ENCODE data around the gene RASA2. TPM values are rescaled to one million over a fixed set of nuclear protein-coding genes. Genes with fewer than 3 reads are reported as not detected.
"Not testable (repeated sequence)": the region's sequence is repeated elsewhere in the genome, so short reads cannot be mapped to it uniquely, and the experiment has no call there.

RASA2 gene
- total RNA-seq, 1 experiment from 2014 or later = 2.4 TPM

DNA sequence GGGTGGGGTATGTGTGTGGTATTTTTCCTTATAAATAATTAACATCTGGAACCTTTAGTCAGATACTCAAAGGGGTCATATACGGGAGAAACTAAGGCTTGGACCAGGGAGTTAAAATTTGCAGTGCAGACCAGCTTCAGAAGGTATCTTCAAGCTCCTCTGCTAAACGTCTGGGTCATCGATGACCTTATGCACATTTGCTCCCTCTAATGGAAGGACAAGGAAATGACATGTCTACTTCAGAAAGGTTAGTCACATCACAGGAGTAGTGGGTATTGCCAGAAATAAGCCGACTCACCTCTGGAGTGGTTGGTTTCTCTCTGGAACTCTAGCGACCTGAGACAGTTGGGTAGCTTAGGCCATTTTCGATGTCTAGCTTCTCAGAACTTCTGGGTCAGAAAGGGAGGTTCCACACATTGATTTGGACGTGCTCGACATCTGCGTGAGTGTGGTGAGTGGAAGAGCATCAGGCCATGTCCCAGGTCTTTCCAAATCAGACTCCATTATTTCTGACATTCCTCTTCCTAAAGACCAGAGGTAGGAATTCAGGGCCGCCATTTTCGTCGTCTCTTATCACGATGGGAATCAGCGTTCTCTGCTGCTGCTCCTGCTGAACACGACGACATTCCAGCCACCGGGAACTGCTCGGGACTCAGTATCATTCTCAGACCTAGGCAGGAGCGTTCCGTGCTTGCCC is 31.8 kb upstream of the RASA2 start:
- DNase-seq (ENCODE audit: low read depth) = peak; percentile 65
- in situ Hi-C loops (cut with HindIII; ENCODE audit: low pct_unique_long_range_greater_than_20kb, low sequenced_read_pairs) = no loop called here

DNA sequence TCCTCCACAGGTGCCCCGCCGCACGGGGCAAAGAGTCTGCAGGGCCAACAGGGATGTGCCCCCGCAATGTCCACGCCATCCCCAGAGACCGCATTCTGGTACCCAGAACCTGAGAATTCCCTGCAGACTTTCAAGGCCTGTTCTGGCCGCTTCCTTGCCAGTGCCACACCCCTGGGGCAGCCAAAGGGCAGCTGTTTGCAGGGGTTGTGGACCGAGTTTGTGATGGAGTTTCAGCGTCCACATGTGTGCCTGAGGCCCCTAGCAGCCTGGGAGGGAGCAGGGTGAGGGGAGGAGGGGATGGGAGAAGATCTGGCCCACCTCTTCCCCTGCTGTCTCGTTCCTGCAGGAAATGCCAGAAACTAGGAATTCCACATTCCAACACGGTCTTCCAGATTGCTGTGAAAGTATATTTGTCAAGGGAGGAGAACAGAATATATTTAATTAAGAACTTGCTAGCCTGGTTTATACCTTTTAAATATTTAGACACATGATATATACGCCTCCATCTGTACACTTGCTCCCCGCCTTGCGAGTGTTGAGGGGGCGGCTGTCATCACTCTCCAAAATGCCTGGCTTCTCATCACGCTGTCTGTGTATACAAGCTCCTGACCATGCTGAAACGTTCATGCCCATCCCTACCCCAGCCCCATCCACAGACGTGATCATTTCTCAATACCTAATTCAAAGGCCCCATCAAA is 31.1 kb upstream of the RASA2 start:
- in situ Hi-C loops (cut with HindIII; ENCODE audit: low pct_unique_long_range_greater_than_20kb, low sequenced_read_pairs) = no loop called here
- DNase-seq (ENCODE audit: low read depth) = no peak

DNA sequence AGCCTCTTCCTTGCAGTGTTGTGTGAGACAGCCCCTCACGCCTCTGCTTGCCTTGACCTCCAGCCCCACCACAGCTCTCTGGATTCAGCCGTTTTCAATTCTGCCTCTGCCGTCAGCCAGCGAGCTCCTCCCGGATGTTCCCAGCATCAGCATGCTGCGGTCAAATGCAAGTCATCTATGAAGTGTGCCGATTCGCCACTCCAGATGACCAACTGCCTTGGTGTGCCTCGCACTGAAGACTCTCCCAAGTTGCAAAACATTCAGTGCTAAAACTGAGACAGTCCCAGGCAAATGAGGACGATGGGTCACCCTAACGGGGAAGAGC is 30.6 kb upstream of the RASA2 start:
- in situ Hi-C loops (cut with HindIII; ENCODE audit: low pct_unique_long_range_greater_than_20kb, low sequenced_read_pairs) = no loop called here
- no peak for DNase-seq (ENCODE audit: low read depth)

DNA sequence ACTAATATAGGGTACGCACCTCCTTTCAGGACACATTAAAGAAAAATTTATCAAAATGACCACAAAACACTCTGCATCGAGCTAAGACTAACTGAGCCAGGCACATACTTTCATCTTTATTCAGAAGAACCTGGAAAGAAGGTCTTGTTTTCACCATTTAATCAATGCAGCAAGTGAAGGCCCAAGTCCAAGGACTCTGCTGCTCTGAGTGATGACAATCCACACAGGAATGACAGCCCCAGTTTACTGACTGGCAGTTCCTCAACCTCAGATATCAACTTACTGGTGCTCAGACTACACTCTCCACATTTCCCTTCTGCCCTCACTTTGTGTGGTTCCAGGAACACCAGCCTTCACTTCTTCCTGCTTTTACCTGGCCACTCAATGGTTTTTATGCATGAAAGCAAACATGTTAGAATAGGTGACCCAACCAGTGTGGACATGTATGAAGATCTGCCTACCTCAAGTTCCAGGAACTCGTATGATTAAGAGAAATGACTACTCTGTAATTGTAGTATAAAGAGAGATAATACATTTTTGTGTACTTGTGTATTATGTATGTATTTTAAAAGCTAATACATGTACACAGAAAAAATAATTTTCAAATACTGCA is 29.1 kb upstream of the RASA2 start:
- DNase-seq (ENCODE audit: low read depth) = no peak
- in situ Hi-C loops (cut with HindIII; ENCODE audit: low pct_unique_long_range_greater_than_20kb, low sequenced_read_pairs) = no loop called here

DNA sequence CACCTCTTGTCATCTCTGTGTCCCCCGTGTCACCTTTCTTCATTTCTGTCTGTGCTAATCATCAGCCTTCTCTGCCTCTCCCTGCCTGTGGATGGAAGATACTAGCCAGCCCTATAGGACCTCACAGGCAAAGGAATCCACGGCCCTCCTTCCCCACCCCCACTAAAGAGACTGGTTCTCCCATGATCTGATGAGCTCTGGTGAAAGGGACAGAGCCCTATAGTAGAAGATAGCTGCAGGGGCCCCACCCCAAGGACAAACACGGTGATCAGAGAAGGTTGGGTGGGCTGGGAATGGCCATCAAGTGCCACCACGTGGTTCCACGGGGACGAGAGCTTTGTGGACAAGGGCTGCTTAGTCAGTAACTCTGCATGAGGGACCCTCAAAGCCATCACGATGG is 27.8 kb upstream of the RASA2 start:
- no peak for DNase-seq (ENCODE audit: low read depth)
- in situ Hi-C loops (cut with HindIII; ENCODE audit: low pct_unique_long_range_greater_than_20kb, low sequenced_read_pairs) = no loop called here

DNA sequence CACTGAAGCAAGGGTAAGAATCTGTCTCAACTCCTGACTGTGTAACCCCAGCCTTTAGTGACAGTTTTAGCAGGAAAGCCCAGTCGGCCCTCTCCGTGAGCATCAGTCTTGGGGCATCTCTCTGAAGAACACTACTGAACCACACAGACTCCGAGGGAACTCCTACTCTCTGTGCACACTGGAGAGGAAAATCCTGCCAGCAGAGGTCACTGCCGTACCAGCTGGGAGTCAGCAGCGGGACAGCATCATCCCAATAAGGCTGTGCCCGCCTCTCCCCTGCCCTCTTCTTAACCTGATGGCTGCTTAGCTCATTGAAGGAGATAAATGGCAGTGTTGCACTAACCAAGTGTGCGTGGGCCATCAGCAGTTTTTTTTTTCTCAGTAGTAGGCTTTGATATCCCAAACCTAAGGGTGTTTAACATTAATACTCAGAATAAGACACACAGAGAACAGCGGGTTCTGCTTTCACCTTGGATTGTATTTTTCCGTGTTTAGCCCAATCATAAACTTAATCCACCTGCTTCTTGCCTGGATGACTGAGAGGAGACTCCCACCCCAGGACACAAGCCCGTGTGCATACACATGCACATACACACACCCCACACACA is 26.6 kb upstream of the RASA2 start:
- DNase-seq (ENCODE audit: low read depth) = peak; percentile 66
- in situ Hi-C loops (cut with HindIII; ENCODE audit: low pct_unique_long_range_greater_than_20kb, low sequenced_read_pairs) = no loop called here

DNA sequence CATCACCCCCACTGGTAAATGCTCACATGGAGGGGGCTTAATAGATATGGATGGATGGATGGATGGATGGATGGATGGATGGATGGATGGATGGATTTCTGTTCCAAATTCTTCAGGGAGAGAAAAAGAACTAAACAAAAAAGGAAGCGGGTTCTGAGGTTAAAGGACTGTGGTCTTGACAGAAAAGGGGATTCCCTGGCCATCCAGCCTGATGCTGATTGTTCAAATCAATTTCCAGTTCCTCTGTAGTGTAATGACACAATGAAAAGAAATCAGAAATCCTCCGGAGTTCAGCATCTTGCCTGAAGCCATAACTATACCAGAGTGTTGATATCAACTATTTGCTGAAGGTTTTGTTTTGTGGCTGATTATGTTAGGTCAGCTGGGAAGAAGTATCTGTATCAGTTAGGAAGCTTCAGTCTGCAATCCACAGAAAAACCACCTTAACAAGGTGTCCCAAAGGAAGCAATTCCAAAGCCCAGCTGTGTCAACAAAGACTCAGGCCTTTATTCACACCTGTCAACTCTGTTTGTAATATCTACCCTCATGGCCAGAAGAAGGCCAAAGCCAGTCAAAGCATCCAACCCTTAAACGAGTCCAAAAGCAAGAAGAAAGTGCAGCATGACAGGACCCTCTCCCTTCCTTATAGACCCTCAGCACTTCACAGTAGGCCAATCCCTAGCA is 24.5 kb upstream of the RASA2 start:
- in situ Hi-C loops (cut with HindIII; ENCODE audit: low pct_unique_long_range_greater_than_20kb, low sequenced_read_pairs) = no loop called here
- no peak for DNase-seq (ENCODE audit: low read depth)

DNA sequence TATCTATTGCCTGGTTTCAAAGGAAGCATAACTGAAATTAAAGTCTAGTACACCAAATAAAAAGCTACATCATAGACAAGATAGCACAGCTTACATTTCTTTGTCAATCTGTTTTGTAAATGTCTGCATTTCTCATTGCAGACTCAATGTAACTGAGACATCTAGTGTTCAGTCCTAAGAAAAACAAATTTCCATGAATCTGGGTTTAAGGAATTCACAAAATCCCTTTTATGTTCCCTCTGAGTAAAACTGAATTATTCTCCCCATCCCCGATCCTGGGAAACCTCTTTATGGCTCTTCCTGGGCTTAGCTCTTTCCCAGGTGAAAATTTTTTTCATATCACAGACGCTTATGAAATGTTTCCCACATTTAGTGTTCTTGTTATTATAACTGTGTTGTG is 21.6 kb upstream of the RASA2 start:
- in situ Hi-C loops (cut with HindIII; ENCODE audit: low pct_unique_long_range_greater_than_20kb, low sequenced_read_pairs) = no loop called here
- no peak for DNase-seq (ENCODE audit: low read depth)

DNA sequence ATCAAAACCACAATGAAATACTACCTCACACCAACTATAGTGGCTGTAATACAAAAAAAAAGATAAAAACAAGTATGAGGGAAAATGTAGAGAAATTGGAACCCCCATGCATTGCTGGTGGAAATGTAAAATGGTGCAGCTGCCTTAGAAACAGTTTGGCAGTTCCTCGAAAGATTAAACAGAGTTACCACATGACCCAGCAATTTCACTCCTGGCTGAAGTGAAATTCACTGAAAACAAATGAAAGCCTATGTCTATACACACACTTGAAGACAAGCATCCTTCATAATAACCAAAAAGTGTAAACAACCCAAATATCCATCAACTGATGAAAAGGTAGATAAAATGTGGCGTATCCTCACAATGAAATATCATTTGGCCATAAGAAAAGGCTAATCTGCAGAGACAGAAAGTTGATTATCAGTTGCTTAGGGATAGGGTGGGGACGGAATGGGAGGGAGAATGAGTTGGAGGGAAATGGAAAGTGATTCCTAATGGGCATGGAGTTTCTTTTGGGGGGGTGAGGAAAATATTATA is 20.1 kb upstream of the RASA2 start:
- in situ Hi-C loops (cut with HindIII; ENCODE audit: low pct_unique_long_range_greater_than_20kb, low sequenced_read_pairs) = no loop called here

DNA sequence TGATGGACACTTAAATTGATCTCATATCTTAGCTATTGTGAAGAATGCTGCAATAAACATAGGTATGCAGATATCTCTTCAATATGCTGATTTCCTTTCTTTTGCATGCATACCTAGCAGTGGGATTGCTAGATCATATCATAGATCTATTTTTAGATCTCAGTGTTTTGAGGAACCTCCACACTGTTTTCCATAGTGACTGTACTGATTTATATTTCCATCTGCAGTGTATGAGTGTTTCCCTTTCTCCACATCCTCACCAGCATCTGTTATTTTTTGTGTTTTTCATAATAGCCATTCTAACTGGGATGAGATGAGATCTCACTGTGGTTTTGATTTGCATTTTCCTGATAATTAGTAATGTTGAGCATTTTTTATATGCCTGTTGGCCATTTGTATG is 17.1 kb upstream of the RASA2 start:
- in situ Hi-C loops (cut with HindIII; ENCODE audit: low pct_unique_long_range_greater_than_20kb, low sequenced_read_pairs) = no loop called here
- no peak for DNase-seq (ENCODE audit: low read depth)

More for the DNA sequence above, 20.1 kb upstream of the RASA2 start:
- no peak for DNase-seq (ENCODE audit: low read depth)

DNA sequence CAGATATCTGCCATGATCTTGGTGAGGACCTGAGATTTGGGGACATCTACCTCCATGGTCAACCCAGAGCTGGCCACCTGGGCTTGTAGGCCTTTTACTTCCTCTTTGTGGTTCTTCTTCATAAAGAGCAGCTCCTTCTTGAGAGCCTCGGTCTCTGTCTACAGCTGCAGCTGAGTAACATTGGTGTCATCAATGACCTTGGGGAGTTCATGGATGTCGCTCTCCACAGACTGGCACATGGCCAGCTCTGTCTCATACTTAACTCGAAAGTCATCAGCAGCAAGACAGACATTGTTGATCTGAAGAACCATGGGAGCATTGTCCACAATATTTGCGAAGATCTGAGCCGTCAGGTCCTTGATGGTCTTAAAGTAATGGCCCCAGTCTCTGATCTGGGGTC is 15.7 kb upstream of the RASA2 start:
- no peak for DNase-seq (ENCODE audit: low read depth)
- in situ Hi-C loops (cut with HindIII; ENCODE audit: low pct_unique_long_range_greater_than_20kb, low sequenced_read_pairs) = no loop called here

DNA sequence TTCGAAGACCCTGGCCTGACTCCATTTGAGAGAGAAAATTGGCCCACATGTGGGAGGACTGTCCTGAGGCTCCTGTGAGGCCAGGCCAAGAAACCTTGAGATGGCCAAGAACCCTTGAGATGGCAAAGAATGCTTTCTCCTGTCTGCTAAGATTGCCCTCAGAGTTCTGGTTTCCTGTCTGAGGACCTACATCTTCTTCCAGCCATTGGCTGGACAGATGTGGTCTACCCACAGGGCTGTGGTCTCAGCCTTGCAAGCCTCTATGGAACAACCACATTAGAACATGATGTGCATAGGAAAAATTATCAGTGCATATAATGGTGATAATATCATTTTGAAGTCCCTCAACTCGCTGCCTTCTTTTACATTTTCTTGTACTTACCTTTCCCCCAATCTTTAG is 10.8 kb upstream of the RASA2 start:
- DNase-seq (ENCODE audit: low read depth) = no peak
- in situ Hi-C loops (cut with HindIII; ENCODE audit: low pct_unique_long_range_greater_than_20kb, low sequenced_read_pairs) = no loop called here

DNA sequence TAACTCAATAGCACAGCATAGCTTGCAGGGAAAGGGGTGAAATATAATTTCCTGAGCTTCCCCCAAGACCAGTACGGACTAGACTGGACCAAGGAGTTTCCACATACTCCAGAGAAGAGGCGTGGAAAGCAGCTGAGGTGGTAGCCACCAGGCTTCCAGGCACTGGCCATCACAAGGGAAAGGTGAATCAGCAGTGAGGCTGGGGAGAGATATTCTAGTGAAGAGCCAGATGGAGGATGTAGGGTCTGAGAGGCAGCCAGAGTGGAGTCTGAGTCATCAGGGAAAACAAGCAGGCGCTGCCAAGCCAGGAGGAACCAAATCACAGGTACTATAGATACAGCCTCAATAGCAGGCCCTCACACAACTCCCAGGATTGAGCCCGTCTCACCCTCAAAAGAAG is 9.6 kb upstream of the RASA2 start:
- in situ Hi-C loops (cut with HindIII; ENCODE audit: low pct_unique_long_range_greater_than_20kb, low sequenced_read_pairs) = no loop called here
- peak; percentile 68 for DNase-seq (ENCODE audit: low read depth)

DNA sequence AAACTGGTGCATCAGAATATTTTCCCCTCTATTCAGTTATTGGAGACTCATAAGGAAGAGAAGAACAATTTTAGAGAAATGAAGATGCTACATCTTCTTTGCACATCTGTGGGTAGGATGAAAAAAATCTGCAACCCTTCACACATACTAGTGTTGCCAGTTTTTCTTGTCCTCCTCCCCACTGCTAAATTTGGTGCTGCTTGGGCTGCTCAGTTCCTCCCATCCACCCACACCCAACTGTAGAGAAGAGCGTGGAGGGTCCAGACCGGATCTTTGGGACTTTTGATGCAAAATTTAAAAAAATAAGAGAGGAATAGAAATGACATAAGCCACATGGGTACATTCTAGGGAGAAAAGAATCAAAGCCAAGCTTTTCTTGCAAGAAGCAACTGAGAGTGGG is 8.7 kb upstream of the RASA2 start:
- no peak for DNase-seq (ENCODE audit: low read depth)
- in situ Hi-C loops (cut with HindIII; ENCODE audit: low pct_unique_long_range_greater_than_20kb, low sequenced_read_pairs) = no loop called here

DNA sequence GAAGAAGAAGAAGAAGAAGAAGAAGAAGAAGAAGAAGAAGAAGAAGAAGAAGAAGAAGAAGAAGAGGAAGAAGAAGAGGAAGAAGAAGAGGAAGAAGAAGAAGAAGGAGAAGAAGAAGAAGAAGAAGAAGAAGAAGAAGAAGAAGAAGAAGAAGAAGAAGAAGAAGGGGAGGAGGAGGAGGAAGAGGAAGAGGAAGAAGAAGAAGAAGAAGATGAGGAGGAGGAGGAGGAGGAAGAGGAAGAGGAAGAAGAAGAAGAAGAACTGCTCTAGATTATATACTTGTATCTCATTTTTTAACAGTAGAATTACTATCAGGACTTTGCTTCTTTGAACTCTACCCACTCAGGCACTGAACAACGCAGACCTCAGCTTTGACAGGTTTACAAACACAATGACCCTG is 8.0 kb upstream of the RASA2 start:
- DNase-seq (ENCODE audit: low read depth); in situ Hi-C loops (cut with HindIII; ENCODE audit: low pct_unique_long_range_greater_than_20kb, low sequenced_read_pairs): not testable (repeated sequence)

DNA sequence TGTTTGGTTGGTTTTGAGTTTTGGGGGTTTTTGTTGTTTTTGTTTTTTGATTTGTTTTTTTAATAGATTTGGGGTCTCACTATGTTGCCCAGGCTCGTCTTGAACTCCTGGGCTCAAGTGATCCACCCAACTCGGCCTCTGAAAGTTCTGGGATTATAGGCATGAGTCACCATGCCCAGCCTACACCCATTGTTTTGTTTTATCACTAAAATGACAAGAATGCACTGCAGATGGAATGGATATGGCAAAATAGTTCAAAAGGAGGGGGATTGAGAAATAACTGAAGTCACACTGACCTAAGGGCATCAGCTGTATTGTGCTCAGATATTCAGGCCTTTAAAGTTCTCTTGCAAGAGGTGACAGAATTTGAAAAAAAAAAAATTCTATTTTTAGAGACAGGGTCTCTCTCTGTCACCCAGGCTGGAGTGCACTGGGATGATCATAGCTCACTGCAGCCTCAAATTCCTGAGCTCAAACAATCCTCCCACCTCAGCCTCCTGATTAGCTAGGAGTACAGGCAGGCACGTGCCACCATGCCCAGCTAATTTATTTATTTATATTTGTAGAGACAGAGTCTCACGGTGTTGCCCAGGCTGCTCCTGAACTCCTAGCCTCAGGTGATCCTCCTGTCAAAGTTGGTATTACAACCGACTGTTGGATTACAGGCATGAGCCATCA is 4.4 kb upstream of the RASA2 start:
- in situ Hi-C loops (cut with HindIII; ENCODE audit: low pct_unique_long_range_greater_than_20kb, low sequenced_read_pairs) = no loop called here
- DNase-seq (ENCODE audit: low read depth) = peak; percentile 58

DNA sequence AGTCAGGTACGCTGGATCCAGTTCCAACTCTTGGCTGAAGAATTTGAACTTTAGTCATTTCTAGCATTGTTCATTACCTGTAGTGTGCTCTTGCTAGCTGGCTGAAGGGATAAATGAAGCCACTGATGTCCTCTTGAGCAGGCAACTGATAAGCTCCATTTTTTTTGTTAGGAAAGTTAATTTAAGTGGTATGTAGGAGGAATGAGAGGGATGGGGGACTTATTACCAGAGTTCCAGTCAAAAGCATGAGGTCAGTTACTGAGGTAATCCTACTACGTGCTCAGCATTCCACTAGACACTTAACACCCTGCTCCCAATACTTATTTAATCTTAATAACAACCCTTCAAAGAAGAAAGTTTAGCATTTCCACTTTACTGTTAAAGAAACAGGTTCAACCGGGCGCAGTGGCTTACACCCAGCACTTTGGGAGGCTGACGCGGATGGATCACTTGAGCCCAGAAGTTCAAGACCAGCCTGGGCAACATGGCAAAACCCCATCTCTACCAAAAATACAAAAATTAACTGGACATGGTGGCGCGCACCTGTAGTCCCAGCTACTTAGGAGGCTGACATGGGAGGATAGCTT is 2.0 kb upstream of the RASA2 start:
- DNase-seq (ENCODE audit: low read depth) = no peak
- in situ Hi-C loops (cut with HindIII; ENCODE audit: low pct_unique_long_range_greater_than_20kb, low sequenced_read_pairs) = no loop called here
